SU-DHL-6 (cell line): ENCODE results near the gene SCAF1.

Source experiments
- EZH2phosphoT487 ChIP-seq: fragments of 200-600 bp; sonication (generic), shearing (Covaris generic); conservative IDR thresholded peaks from 2 replicates; pipeline ENCODE4 v1.6.1; 2018; ENCODE audit warnings: mild to moderate bottlenecking, antibody characterized with exemption, low read length, moderate library complexity, mixed read lengths
- TF ChIP-seq, protein P1 (sequence below): fragments of 200-600 bp; sonication (generic); IDR thresholded peaks from one replicate; pipeline ENCODE4 v1.5.1; 2017; ENCODE audit warnings: antibody characterized with exemption, mild to moderate bottlenecking, low read length, moderate library complexity; ENCODE audit not compliant: insufficient read depth, poor library complexity, severe bottlenecking

DNA sequence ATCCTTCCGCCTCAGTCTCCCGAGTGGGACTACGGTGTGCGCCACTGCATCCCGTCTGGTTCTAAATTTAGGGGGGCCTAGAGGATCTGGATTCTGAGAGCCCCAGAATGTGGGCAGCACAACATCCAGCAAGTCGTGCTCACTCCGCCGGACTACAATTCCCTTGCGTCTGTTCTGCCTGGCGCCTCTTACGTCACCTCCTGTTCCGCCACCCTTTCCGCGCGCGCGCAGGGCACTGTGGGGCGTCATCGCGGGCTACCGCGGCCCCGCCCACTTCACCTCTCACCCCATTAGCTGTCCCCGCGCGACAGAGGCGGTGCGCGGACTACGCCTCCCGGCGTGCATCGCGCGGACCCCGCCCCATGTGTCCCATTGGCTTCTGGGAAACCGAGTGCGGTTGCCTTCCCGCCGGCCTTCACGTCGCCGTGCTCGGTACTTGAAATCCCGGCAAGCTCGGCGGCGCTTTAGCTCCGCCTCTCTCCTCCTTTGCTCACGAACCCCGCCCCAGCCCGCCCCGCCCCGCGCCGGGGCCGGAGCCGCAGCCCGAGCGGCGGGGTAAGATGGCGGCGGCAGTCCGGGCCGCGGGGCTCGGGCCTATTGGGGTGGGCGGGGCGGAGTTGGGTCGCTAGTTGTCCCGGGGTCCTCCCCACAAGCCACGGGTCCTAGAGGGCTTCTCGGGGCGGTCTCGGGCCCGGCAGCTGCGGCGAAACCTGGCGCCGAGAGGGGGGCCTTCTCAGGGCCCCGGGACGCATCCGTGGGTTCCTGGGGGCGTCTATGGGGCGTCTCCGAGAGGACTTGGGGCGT lies at the start of gene SCAF1:
- TF ChIP-seq, protein P1, sequence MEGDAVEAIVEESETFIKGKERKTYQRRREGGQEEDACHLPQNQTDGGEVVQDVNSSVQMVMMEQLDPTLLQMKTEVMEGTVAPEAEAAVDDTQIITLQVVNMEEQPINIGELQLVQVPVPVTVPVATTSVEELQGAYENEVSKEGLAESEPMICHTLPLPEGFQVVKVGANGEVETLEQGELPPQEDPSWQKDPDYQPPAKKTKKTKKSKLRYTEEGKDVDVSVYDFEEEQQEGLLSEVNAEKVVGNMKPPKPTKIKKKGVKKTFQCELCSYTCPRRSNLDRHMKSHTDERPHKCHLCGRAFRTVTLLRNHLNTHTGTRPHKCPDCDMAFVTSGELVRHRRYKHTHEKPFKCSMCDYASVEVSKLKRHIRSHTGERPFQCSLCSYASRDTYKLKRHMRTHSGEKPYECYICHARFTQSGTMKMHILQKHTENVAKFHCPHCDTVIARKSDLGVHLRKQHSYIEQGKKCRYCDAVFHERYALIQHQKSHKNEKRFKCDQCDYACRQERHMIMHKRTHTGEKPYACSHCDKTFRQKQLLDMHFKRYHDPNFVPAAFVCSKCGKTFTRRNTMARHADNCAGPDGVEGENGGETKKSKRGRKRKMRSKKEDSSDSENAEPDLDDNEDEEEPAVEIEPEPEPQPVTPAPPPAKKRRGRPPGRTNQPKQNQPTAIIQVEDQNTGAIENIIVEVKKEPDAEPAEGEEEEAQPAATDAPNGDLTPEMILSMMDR, result no peak
- no peak for TF ChIP-seq EZH2phosphoT487
